ENCODE measurements around the gene CACNA1E. TPM values are rescaled to one million over a fixed set of nuclear protein-coding genes. Genes with fewer than 3 reads are reported as not detected.

CACNA1E gene
- total RNA-seq, 4 donors from 2014 or later = 0.03 to 0.05 TPM; not detected in 2

DNA sequence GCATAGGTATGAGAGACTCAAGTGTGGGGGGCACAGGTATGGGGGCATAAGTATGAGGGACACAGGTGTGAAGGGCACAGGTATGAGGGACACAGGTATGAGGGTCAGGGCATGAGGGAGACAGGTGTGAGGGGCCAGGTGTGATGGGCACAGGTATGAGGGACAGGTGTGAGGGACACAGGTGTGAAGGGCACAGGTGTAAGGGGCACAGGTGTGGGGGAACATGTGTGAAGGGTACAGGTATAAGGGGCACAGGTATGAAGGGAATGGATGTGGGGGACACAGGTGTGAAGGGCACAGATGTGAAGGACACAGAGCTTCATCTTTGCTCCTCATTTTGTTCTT lies 41.2 kb upstream of the CACNA1E start:
- ATAC-seq = no peak

DNA sequence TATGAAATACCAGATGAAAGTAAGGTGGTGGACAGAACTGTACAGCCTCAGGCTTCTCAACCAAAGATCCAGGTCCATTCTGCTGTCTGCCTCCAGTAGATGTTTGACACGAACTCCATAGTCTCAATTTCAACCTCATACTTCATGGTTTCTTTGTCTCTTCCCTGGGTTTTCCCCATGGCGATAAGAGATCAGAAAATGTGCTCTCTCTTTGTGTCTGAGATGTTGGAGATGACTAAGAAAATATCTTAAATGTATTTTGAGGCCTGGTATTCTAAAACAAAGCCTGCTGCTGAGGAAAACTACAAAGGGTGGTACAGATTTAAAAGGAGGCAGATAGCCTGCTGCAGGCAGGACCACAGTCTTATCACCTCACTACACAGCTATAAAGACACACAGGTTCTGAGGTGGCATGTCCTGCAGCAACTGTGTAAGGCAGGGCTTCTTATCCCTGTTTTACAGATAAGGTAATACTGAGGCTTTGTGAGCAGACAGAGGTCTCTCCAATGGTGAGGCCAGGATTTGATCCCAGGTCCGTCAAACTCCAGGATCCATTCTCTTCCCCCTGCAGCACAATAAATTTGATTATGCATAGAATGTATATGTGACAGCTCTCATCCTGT lies 40.0 kb upstream of the CACNA1E start:
- H3K4me3 ChIP-seq = no peak overlapping the region
- in situ Hi-C loops (cut with MboI; ENCODE audit: low sequenced_read_pairs in 4 of 4) (no loop called here), intact Hi-C loops (cut with DNase I; ENCODE audit: low total_unique reads) (no loop called here)
- no peak for ATAC-seq
- no peaks in the 10 kb centered on the region for H3K36me3 ChIP-seq
- no peaks in the 10 kb centered on the region for H3K27me3 ChIP-seq
- no peaks in the 10 kb centered on the region for H3K4me1 ChIP-seq
- no peaks in the 10 kb centered on the region for H3K9me3 ChIP-seq
- no peak overlapping the region for H3K27ac ChIP-seq
- no peak for DNase-seq
- TF ChIP-seq, protein P1, sequence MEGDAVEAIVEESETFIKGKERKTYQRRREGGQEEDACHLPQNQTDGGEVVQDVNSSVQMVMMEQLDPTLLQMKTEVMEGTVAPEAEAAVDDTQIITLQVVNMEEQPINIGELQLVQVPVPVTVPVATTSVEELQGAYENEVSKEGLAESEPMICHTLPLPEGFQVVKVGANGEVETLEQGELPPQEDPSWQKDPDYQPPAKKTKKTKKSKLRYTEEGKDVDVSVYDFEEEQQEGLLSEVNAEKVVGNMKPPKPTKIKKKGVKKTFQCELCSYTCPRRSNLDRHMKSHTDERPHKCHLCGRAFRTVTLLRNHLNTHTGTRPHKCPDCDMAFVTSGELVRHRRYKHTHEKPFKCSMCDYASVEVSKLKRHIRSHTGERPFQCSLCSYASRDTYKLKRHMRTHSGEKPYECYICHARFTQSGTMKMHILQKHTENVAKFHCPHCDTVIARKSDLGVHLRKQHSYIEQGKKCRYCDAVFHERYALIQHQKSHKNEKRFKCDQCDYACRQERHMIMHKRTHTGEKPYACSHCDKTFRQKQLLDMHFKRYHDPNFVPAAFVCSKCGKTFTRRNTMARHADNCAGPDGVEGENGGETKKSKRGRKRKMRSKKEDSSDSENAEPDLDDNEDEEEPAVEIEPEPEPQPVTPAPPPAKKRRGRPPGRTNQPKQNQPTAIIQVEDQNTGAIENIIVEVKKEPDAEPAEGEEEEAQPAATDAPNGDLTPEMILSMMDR (IDR thresholded peaks at IDR 0.05 in 4 of 5, conservative IDR thresholded peaks at IDR 0.05 in 1 of 5) = no peak

More for the DNA sequence above, 41.2 kb upstream of the CACNA1E start:
- intact Hi-C loops (cut with DNase I; ENCODE audit: low total_unique reads) (no loop called here), in situ Hi-C loops (cut with MboI; ENCODE audit: low sequenced_read_pairs in 4 of 4) (no loop called here)
- TF ChIP-seq, protein P1 (IDR thresholded peaks at IDR 0.05 in 4 of 5, conservative IDR thresholded peaks at IDR 0.05 in 1 of 5) = no peak
- TF ChIP-seq POLR2A (IDR thresholded peaks at IDR 0.05) = no peak
- no peaks in the 10 kb centered on the region for H3K36me3 ChIP-seq
- H3K4me1 ChIP-seq = no peaks in the 10 kb centered on the region
- H3K4me3 ChIP-seq = no peak overlapping the region
- DNase-seq = no peak
- H3K27me3 ChIP-seq = no peaks in the 10 kb centered on the region
- H3K27ac ChIP-seq = no peak overlapping the region
- no peaks in the 10 kb centered on the region for H3K9me3 ChIP-seq

DNA sequence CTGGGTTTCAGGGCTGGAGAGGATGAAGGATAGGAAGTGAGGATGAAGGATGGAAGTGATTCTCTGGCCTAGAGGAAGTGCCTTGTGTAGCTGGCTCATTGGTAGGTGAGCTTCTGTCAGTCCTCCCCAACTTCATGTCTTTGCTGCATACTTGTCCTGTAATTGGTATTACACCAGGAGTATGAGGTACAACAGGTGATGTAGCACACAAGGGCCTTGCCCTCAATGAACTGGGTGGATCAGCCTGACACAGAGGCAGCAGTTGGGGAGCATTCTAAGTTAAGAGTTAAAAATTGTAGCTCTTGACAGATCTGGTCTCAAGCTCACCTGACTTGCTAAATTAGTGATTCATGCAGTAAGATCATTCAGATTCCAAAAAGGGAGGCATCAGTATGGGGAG lies 37.9 kb upstream of the CACNA1E start:
- TF ChIP-seq POLR2A (IDR thresholded peaks at IDR 0.05) = no peak
- TF ChIP-seq, protein P1 (IDR thresholded peaks at IDR 0.05 in 4 of 5, conservative IDR thresholded peaks at IDR 0.05 in 1 of 5) = no peak
- no peaks in the 10 kb centered on the region for H3K4me1 ChIP-seq
- no peak for DNase-seq
- in situ Hi-C loops (cut with MboI; ENCODE audit: low sequenced_read_pairs in 4 of 4) (no loop called here), intact Hi-C loops (cut with DNase I; ENCODE audit: low total_unique reads) (no loop called here)
- ATAC-seq = no peak
- H3K27me3 ChIP-seq = no peaks in the 10 kb centered on the region
- no peak overlapping the region for H3K27ac ChIP-seq
- no peaks in the 10 kb centered on the region for H3K9me3 ChIP-seq
- H3K36me3 ChIP-seq = no peaks in the 10 kb centered on the region
- H3K4me3 ChIP-seq = no peak overlapping the region

DNA sequence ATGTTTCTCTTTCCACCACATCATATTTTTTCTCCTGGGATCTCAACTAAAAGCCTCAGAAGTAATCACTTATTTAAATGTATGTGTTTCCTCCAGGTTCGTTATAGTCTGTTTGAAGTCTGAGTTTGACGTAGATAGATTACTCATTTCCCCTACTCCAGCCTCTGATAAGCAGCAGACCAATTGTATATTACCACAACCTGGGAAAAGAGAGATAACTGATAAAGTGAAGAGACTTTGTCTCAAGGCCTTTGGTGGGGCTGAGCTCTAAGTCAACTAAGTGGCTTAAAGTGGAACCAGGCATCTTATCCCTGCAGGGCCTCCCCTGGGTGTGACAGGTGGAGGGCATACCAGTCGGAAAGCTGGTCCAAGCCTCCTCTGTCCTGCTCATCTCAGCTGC lies 34.9 kb upstream of the CACNA1E start:
- intact Hi-C loops (cut with DNase I; ENCODE audit: low total_unique reads) = no loop called here
- in situ Hi-C loops (cut with MboI; ENCODE audit: low sequenced_read_pairs in 4 of 4) = no loop called here
- TF ChIP-seq, protein P1 (IDR thresholded peaks at IDR 0.05 in 4 of 5, conservative IDR thresholded peaks at IDR 0.05 in 1 of 5) = no peak
- no peak for TF ChIP-seq POLR2A (IDR thresholded peaks at IDR 0.05)

DNA sequence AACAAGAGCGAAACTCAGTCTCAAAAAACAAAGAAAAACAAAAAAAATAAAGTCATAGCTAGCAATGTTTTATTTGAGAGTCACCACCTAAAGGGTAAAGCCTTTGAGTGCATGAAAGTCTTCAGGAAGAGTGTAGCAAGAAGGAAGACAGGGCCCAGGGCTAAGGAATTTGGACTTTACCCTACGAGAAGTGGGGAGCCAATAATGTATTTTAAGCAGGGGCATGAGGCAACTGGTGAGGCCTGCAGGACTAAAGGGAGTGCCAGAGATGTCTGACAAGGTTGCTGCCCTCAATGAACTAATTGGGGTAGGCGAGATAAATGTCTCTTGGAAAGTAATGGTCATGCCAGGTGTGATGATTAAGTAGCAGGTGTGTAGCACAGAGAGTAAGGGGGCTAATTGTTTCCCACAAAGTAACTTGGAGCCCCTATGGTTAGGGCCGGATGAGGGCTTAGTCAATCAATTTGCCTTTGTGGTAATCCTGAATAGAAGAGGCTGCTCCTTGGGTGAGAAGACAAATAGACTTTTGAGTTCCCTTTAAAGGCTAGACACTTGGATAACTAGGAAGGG lies 31.6 kb upstream of the CACNA1E start:
- in situ Hi-C loops (cut with MboI; ENCODE audit: low sequenced_read_pairs in 4 of 4) = no loop called here
- H3K4me1 ChIP-seq = no peaks in the 10 kb centered on the region
- no peak overlapping the region for H3K4me3 ChIP-seq
- no peak overlapping the region for H3K27ac ChIP-seq
- TF ChIP-seq, protein P1 (IDR thresholded peaks at IDR 0.05 in 4 of 5, conservative IDR thresholded peaks at IDR 0.05 in 1 of 5) = no peak
- no peak for TF ChIP-seq POLR2A (IDR thresholded peaks at IDR 0.05)
- DNase-seq (no peak), ATAC-seq (no peak)
- H3K27me3 ChIP-seq = no peaks in the 10 kb centered on the region
- no peaks in the 10 kb centered on the region for H3K9me3 ChIP-seq
- no peaks in the 10 kb centered on the region for H3K36me3 ChIP-seq
- intact Hi-C loops (cut with DNase I; ENCODE audit: low total_unique reads) = no loop called here

More for the DNA sequence above, 34.9 kb upstream of the CACNA1E start:
- DNase-seq (no peak), ATAC-seq (no peak)
- Histone ChIP-seq H3K27ac (no peak overlapping the region), H3K9me3 (no peaks in the 10 kb centered on the region), H3K36me3 (no peaks in the 10 kb centered on the region), H3K27me3 (no peaks in the 10 kb centered on the region), H3K4me3 (no peak overlapping the region), H3K4me1 (no peaks in the 10 kb centered on the region)

All from gastrocnemius medialis (tissue), 4 donors.